Stimulated activated naive B cell treated with anti-CD40 and anti-IgM and Interleukin-4, amounts not matched to agents 10 μg/mL and 1 μg/mL and 100 μg/mL, for 72 hours (primary cell): ENCODE results near the gene HPF1.
"Not testable (repeated sequence)": the region's sequence is repeated elsewhere in the genome, so short reads cannot be mapped to it uniquely, and the experiment has no call there.

ENCODE experiments used
- ATAC-seq, 2 donors: fragments of 150-1000 bp; cut with Tn5 transposase; replicated peaks; 2 replicates each; pipeline ENCODE4 v1.10.0; 2021; ENCODE audit warnings: moderate library complexity in 1 of 2
- DNase-seq: peaks from one replicate; pipeline ENCODE4 v3.0.0; 2021
- H3K27ac Mint-ChIP-seq: one replicate; pipeline ENCODE4 v1.8.0; 2022; ENCODE audit warnings: mild to moderate bottlenecking, mixed read lengths
- H3K27me3 Mint-ChIP-seq, 2 donors: one replicate each; pipeline ENCODE4 v1.8.0; 2022; ENCODE audit warnings: mixed read lengths in 2 of 2
- H3K36me3 Mint-ChIP-seq, 2 donors: one replicate each; pipeline ENCODE4 v1.8.0; 2022; ENCODE audit warnings: mixed read lengths in 2 of 2, mild to moderate bottlenecking in 1 of 2
- H3K4me1 Mint-ChIP-seq, 2 donors: one replicate each; pipeline ENCODE4 v1.8.0; 2022; ENCODE audit warnings: mixed read lengths in 2 of 2, mild to moderate bottlenecking in 1 of 2
- H3K4me3 Mint-ChIP-seq, 2 donors: one replicate each; pipeline ENCODE4 v1.8.0; 2022; ENCODE audit warnings: mild to moderate bottlenecking in 2 of 2, mixed read lengths in 2 of 2, moderate library complexity in 1 of 2
- H3K9me3 Mint-ChIP-seq, 2 donors: one replicate each; pipeline ENCODE4 v1.8.0; 2022; ENCODE audit warnings: mixed read lengths in 2 of 2, mild to moderate bottlenecking in 1 of 2

HPF1 gene

DNA sequence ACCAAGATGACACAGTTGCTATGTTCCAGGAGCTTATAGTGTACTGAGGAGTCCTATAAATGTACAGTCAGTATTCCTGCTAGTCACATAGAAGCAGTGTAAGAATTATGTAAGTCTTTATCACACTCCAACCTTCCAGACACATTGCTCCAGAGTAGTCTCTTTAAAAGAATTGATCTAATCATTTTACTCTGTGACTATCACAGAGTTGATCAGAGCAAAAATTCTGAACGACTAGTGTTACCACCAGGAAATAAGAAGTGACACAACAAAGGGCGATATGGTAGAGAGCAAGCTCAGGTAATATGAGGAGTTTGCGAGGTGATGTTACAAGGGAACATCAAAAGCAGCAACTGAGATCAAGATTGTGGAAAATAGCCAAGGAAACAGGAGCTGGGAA lies 9.0 kb upstream of the HPF1 start:
- H3K9me3 Mint-ChIP-seq = peaks cover 0 to 1% of the 10 kb centered on the region in 2 donors
- H3K27ac Mint-ChIP-seq = no peak overlapping the region
- H3K4me1 Mint-ChIP-seq = peaks cover 3 to 7% of the 10 kb centered on the region in 2 donors
- ATAC-seq (no peak), DNase-seq (no peak)
- H3K36me3 Mint-ChIP-seq = no peaks in the 10 kb centered on the region
- no peak overlapping the region for H3K4me3 Mint-ChIP-seq
- H3K27me3 Mint-ChIP-seq = peaks cover 0 to 5% of the 10 kb centered on the region in 2 donors

DNA sequence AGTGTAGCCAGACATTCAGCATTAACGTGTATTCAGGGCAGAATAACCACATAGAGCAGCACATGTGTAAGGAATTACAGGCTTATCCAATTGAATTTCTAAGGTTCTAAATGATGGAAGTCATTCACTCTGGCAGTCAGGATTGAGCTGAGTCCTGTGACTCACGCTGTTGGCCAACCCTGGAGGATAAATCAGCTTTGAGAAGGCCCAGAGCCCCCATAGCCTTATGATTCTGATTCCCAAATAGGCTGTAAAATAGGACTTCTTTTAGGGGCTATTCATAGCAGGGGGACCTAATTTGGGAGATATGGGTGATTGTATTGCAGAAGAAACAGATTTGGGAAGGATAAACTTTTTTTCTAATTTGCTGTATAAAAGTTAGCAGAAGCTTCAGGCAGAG lies 8.1 kb upstream of the HPF1 start:
- ATAC-seq = no peak
- Mint-ChIP-seq H3K36me3 (no peaks in the 10 kb centered on the region), H3K9me3 (peaks cover 0 to 1% of the 10 kb centered on the region in 2 donors), H3K4me1 (peaks cover under 1 to 4% of the 10 kb centered on the region in 2 donors), H3K27ac (no peak overlapping the region), H3K27me3 (peaks cover 0 to 5% of the 10 kb centered on the region in 2 donors), H3K4me3 (no peak overlapping the region)
- no peak for DNase-seq

DNA sequence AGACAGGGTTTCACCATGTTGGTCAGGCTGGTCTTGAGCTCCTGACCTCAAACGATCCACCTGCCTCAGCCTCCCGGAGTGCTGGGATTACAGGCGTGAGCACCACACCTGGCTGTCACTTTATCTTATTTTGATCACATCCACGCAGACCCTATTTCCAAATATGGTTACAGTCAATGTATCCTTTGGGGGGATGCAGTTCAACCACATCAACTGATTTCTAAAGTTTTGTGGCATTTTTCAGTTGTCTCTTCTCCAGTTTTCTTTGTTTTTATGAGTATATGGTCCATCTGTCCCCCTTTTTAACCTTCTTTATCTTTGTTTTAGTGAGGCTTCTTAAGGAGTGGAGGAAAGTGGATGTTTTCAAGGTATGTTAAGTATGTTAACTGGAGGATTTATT lies 4.1 kb upstream of the HPF1 start:
- no peak for ATAC-seq
- H3K9me3 Mint-ChIP-seq = no peaks in the 10 kb centered on the region
- H3K27me3 Mint-ChIP-seq = peaks cover 0 to 4% of the 10 kb centered on the region in 2 donors

DNA sequence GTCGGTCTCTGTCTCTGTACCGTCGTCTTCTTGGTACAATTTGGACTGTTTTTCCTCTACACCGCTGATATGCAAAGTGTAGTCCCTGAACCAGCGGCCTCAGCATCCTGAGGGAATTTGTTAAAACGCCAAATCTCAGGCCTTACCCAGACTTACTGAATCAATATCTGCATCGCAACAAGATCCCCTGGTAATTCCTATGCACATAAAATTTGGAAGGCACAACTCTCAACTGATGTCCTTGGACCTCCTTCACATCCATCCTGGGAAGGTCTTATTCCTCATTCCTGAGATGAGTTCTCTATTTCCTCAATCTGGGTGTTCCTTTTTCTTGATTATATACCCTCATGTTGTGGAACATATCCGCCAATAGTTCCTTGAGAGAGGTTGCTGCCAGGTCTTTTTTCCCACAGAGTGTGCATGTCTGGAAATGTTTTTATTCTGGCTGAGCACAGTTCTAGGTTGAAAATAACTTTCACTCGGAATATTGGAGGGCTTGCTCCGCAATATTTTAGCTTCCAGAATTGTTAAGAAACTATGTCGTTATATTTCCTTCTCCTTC lies 738 bp upstream of the HPF1 start:
- ATAC-seq (no peak), DNase-seq (no peak)
- no peaks in the 10 kb centered on the region for H3K9me3 Mint-ChIP-seq
- H3K27me3 Mint-ChIP-seq = no peaks in the 10 kb centered on the region
- H3K4me3 Mint-ChIP-seq = peak overlapping the region; percentile 83
- H3K27ac Mint-ChIP-seq = no peak overlapping the region
- H3K4me1 Mint-ChIP-seq = peaks cover 12 to 20% of the 10 kb centered on the region in 2 donors
- no peaks in the 10 kb centered on the region for H3K36me3 Mint-ChIP-seq

More for the DNA sequence above, 4.1 kb upstream of the HPF1 start:
- peaks cover 5 to 12% of the 10 kb centered on the region in 2 donors for H3K4me1 Mint-ChIP-seq
- H3K27ac Mint-ChIP-seq = no peak overlapping the region
- no peaks in the 10 kb centered on the region for H3K36me3 Mint-ChIP-seq
- no peak for DNase-seq
- no peak overlapping the region for H3K4me3 Mint-ChIP-seq

DNA sequence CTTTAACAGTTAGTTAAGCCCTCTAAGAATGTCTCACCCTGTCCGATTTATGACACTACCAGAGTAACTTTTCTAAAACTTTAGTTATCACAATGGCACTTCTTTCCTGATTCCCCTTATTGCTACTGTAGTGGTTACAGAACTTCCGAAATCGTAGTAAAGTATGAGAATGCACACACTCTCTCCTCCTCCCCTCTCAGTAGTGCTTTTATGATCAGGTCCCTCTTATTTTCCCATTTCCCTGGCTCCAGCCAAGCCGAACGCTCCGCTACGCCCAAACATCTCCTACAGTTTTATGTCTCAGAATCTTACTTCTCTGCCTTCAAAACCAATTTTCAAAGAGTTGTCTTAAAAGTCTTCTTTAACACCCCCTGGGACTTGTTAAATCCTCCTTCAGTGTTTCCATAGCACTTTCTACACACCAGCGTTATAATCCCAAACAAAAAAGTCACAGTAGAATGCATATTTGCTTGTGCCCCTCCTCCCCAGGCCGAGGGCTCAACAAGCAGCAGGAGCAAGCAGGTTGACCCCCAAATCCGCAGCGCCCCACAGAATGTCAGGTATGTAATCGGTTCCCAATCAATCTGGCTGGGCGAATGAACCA lies 671 bp downstream of the HPF1 start:
- peak overlapping the region; percentile 57 for H3K27ac Mint-ChIP-seq
- H3K4me3 Mint-ChIP-seq = peak overlapping the region; percentile 83
- ATAC-seq = peak; percentile 20 to 38
- no peaks in the 10 kb centered on the region for H3K9me3 Mint-ChIP-seq
- no peaks in the 10 kb centered on the region for H3K36me3 Mint-ChIP-seq
- no peaks in the 10 kb centered on the region for H3K27me3 Mint-ChIP-seq
- DNase-seq = no peak
- peaks cover 12 to 20% of the 10 kb centered on the region in 2 donors for H3K4me1 Mint-ChIP-seq

DNA sequence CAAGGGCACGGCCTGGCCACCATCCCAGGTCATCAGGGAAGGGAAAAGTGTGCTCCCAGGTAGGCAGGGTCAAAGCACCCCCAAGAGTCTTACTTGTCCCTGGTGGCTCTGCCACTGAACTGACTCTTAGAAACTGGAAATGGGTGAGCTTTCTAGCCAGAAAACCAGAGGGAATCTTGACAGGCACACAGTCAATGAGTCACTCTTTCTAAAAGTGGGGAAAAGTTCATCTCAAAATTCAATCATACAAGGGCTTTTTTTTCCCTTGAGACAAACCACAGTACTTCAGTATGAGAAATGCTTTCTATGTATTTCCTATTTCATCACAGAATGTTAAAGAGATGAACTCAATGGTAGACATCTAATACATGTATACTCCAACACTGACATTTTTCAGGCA lies 12.5 kb downstream of the HPF1 start:
- DNase-seq (no peak), ATAC-seq (no peak)
- H3K4me1 Mint-ChIP-seq = no peaks in the 10 kb centered on the region
- H3K27me3 Mint-ChIP-seq = no peaks in the 10 kb centered on the region
- no peak overlapping the region for H3K27ac Mint-ChIP-seq
- H3K9me3 Mint-ChIP-seq = no peaks in the 10 kb centered on the region
- peaks cover 11 to 24% of the 10 kb centered on the region in 2 donors for H3K36me3 Mint-ChIP-seq
- no peak overlapping the region for H3K4me3 Mint-ChIP-seq

DNA sequence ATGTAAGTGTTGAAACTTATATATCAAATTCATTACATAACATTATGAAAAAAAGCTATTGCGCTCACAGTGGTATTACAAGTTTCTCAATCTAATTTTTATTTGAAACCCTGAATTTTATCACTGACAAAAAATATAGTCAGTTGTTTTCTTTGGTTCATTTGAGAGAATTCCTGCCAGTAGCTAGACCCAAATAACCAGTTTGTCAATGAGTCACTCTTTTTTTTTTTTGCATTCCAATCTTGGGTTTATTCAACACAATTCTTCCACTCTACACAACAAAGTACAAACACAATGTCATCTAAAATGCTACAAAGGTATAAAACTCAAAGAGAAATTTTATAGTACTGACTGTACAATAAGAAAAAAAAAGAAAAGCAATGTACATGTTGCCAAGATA lies 13.1 kb downstream of the HPF1 start:
- H3K9me3 Mint-ChIP-seq = no peaks in the 10 kb centered on the region
- H3K4me1 Mint-ChIP-seq = no peaks in the 10 kb centered on the region
- no peak overlapping the region for H3K4me3 Mint-ChIP-seq
- ATAC-seq = no peak
- no peak overlapping the region for H3K27ac Mint-ChIP-seq
- peaks cover 7 to 24% of the 10 kb centered on the region in 2 donors for H3K36me3 Mint-ChIP-seq
- DNase-seq = no peak
- no peaks in the 10 kb centered on the region for H3K27me3 Mint-ChIP-seq

DNA sequence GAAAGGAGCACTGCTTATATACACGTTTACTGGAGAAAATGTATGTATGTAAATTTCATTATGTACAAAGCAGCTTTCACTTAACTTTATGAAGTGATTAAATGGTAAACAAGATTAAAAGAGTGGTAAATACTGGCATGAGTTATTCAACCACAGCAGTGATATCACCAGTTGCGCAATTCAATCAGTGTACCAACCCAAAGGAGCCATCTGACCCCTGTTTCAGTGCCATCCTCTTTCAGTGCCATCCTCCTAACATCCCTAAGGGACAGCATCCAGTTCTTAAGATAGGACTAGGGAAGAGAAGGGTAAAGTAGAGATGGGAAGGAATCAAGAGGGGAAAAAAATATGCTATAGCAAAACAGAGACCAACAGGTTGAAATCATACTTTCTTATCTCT lies 16.2 kb downstream of the HPF1 start:
- no peaks in the 10 kb centered on the region for H3K4me1 Mint-ChIP-seq
- DNase-seq (no peak), ATAC-seq (no peak)
- H3K9me3 Mint-ChIP-seq = peaks cover 0 to 3% of the 10 kb centered on the region in 2 donors
- H3K27ac Mint-ChIP-seq = no peak overlapping the region
- no peak overlapping the region for H3K4me3 Mint-ChIP-seq
- H3K27me3 Mint-ChIP-seq = no peaks in the 10 kb centered on the region
- H3K36me3 Mint-ChIP-seq = peaks cover 24 to 40% of the 10 kb centered on the region in 2 donors

DNA sequence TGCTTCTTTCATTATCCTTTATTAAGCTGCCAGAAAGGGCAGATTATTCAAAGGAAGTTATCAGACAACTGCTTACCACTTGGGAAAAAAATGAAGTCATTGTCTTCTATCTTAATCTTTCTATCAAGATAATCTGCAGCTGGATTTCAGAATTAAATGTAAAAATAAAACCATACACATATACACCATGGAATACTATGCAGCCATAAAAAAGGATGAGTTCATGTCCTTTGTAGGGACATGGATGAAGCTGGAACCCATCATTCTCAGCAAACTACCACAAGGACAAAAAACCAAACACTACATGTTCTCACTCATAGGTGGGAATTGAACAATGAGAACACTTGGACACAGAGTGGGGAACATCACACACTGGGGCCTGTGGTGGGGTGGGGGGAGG lies 19.1 kb downstream of the HPF1 start:
- ATAC-seq, H3K9me3 Mint-ChIP-seq, DNase-seq, H3K4me3 Mint-ChIP-seq, H3K27me3 Mint-ChIP-seq, H3K4me1 Mint-ChIP-seq, H3K27ac Mint-ChIP-seq: not testable (repeated sequence)
- peaks cover 27 to 40% of the 10 kb centered on the region in 2 donors for H3K36me3 Mint-ChIP-seq

DNA sequence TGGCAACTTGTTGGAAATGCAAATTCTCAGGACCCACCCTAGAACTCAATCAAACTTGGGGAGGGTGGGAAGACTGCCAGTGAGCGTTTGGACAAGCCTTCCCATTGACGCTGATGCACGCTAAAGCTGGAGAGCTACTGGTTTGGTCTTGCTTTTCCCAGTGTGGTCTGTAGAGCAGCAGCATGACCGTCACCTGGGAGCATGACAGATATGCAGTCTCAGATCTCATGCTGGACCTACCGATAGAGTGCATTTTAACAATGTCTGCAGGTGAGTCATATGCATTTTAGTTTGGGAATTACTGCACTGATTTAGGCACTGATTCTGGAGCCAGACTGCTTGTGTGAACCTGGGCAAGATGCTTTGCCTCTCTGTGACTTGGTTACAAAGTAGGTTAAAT lies 27.2 kb downstream of the HPF1 start:
- Mint-ChIP-seq H3K36me3 (peaks cover 22 to 27% of the 10 kb centered on the region in 2 donors), H3K27me3 (no peaks in the 10 kb centered on the region), H3K27ac (no peak overlapping the region), H3K4me1 (no peaks in the 10 kb centered on the region), H3K4me3 (no peak overlapping the region), H3K9me3 (no peaks in the 10 kb centered on the region)
- DNase-seq = no peak
- ATAC-seq = no peak

DNA sequence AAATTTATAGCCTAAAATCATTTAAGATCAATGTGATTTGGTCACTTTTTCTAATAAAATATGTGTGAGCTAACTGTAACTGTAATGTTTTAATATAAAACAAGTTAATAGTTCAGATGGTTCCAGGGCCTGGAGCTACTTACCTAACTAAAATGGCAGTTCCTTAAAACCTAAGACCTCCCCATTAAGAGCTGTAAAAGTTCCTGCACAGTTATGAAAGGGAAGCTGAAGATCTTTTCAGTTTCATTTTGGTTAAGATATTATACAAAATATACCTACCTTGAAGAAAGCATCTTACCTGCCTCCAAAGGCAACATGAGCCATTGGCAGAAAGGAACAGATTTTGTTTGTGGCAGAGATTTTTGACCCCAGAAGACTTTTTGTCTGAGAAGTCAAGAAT lies 30.1 kb downstream of the HPF1 start:
- Mint-ChIP-seq H3K27me3 (no peaks in the 10 kb centered on the region), H3K9me3 (no peaks in the 10 kb centered on the region), H3K36me3 (peaks cover 11 to 16% of the 10 kb centered on the region in 2 donors), H3K4me1 (no peaks in the 10 kb centered on the region), H3K4me3 (no peak overlapping the region), H3K27ac (no peak overlapping the region)
- ATAC-seq = no peak
- no peak for DNase-seq

DNA sequence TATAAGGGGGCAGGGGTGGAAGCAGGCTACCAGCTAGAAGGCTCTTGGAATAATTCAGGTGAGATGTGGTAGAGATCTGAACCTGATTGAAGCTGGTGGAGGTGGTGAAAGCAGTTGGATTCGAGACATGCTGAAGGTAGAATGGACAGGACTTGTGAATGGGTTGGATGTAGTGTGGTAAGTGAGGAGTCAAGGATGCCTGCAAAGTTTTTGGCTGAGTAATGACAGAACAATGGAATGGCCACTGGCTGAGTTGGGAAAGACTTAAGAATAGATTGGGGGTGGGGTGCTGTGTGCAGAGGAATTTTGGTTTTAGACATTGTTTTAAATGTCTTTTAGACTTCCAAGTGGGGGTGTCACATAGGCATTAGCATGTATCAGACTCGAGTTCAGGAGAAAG lies 33.5 kb downstream of the HPF1 start:
- H3K4me1 Mint-ChIP-seq = no peaks in the 10 kb centered on the region
- H3K4me3 Mint-ChIP-seq = no peak overlapping the region
- peaks cover 8 to 13% of the 10 kb centered on the region in 2 donors for H3K36me3 Mint-ChIP-seq
- no peaks in the 10 kb centered on the region for H3K9me3 Mint-ChIP-seq
- ATAC-seq (no peak), DNase-seq (no peak)
- H3K27me3 Mint-ChIP-seq = no peaks in the 10 kb centered on the region
- H3K27ac Mint-ChIP-seq = no peak overlapping the region

DNA sequence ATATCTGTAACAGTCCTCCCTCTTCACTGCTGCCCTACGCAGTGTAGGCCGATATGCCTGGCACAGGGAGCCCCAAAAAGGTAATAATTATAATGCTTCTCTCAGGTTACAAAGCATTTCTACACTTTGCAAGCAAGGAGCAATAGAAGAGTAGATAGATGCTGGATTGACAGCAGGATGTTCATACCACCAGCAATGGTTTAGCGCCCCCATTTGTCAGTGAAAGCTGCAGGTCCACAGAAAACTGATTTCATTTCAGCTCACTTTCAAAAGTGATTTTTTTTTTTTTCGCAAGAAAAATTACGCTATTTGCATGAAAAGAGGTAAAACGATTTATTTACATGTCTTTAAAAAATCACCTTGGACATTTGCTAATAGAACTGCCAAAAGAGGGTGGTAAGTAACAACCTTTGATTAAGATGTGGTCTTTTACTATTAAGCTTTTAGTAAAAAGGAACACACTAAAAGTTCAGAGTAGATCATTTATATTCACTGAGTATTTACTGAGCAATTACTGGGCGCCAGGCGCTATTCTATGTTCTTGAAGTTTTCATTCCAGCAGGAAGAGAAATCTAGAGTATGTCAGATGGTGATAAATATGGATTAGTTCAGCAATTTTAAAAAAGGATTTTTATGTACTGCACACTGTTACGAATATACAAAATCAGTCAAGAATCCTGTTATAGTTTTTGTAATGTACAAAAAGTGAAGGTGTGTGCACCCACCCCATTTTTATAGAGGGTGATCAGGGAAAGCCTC lies 34.4 kb downstream of the HPF1 start:
- Mint-ChIP-seq H3K27ac (no peak overlapping the region), H3K9me3 (no peaks in the 10 kb centered on the region), H3K4me1 (no peaks in the 10 kb centered on the region), H3K27me3 (no peaks in the 10 kb centered on the region), H3K4me3 (no peak overlapping the region), H3K36me3 (peaks cover 8 to 17% of the 10 kb centered on the region in 2 donors)
- no peak for DNase-seq
- ATAC-seq = no peak

DNA sequence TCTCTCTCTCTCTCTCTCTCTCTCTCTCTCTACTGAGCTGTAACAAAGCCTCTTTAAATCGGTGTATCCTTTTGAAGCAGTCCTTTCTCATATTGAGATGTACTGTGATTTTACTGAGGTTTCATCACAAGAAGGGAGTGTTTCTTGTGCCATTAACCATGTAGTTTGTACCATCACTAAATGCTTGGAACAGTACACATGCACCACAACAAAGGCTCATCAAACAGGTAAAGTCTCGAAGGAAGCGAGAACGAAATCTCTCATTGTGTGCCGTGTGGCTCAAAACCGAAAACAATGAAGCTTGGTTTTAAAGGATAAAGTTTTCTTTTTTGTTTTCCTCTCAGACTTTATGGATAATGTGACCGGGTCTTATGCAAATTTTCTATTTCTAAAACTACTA lies 37.2 kb downstream of the HPF1 start:
- Mint-ChIP-seq H3K4me3 (no peak overlapping the region), H3K36me3 (peaks cover 11 to 21% of the 10 kb centered on the region in 2 donors), H3K27me3 (no peaks in the 10 kb centered on the region), H3K27ac (peak overlapping the region; percentile 37), H3K4me1 (no peaks in the 10 kb centered on the region), H3K9me3 (no peaks in the 10 kb centered on the region)
- no peak for DNase-seq
- no peak for ATAC-seq

DNA sequence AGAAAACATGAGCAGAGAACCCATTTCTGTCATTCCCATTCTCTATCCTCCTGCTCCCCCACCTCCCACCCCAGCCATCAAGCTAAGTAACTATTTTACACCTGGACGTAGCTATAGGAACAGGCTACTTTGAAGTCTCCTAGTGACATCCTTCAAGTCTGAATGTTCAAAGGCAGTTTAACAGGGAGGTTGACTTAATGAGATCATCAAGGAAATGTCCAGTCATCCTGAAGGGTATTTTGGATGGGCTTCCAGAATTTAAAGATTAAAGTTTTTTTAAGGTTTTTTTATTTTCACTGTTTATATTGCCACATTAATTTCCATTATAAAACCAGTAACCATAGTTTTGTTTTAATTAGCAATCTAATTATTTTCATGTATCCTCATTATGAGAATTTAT lies 41.1 kb downstream of the HPF1 start:
- no peak overlapping the region for H3K27ac Mint-ChIP-seq
- no peak for DNase-seq
- no peaks in the 10 kb centered on the region for H3K9me3 Mint-ChIP-seq
- no peak for ATAC-seq
- H3K4me1 Mint-ChIP-seq = no peaks in the 10 kb centered on the region
- H3K4me3 Mint-ChIP-seq = no peak overlapping the region
- no peaks in the 10 kb centered on the region for H3K27me3 Mint-ChIP-seq
- H3K36me3 Mint-ChIP-seq = peaks cover 16 to 38% of the 10 kb centered on the region in 2 donors
